ENCODE data around the gene XPR1. TPM values are rescaled to one million over a fixed set of nuclear protein-coding genes. Genes with fewer than 3 reads are reported as not detected.

Gene XPR1
- total and polyA plus RNA-seq, 2 donors (not counting 3 experiments of a cell fraction or from before 2014, with no cell fraction given) = 23.9 to 26.7 TPM

- H3K4me3 ChIP-seq (replicated peaks in 1 of 3; ENCODE audit: insufficient read depth in 1 of 3, low read depth in 1 of 3, low read length in 3 of 3) = no peak overlapping the region
- H3K9ac ChIP-seq (replicated peaks; ENCODE audit: extremely low read depth, insufficient read depth, low read length) = no peak overlapping the region
- no peaks in the 10 kb centered on the region for H3K36me3 ChIP-seq (ENCODE audit: control insufficient read depth in 2 of 2, extremely low read depth in 1 of 2, insufficient read depth in 2 of 2, low read length in 2 of 2)
- no peaks in the 10 kb centered on the region for H3K27me3 ChIP-seq (ENCODE audit: control insufficient read depth in 2 of 2, insufficient read depth in 2 of 2, low read length in 2 of 2)
- no peak overlapping the region for H2AFZ ChIP-seq (ENCODE audit: low read depth, low read length)
- no peak for DNase-seq (ENCODE audit: low read depth, low spot score)
- no peak for TF ChIP-seq JUN (IDR thresholded peaks at IDR 0.05; ENCODE audit: borderline replicate concordance, insufficient read depth, insufficient read length, low read depth)
- TF ChIP-seq FOS (IDR thresholded peaks at IDR 0.05; ENCODE audit: borderline replicate concordance, insufficient read depth, low read length) = no peak
- TF ChIP-seq MYC (IDR thresholded peaks at IDR 0.05; ENCODE audit: low read depth, low read length) = no peak
- TF ChIP-seq CTCF (IDR thresholded peaks at IDR 0.05; ENCODE audit: extremely low read depth in 1 of 2, insufficient read depth in 1 of 2, low read depth in 1 of 2, low read length in 2 of 2) = no peak
- TF ChIP-seq EZH2 (IDR thresholded peaks at IDR 0.05; ENCODE audit: borderline replicate concordance, low read depth, low read length, severe bottlenecking) = no peak
- TF ChIP-seq MAX (IDR thresholded peaks at IDR 0.05; ENCODE audit: insufficient read depth, insufficient read length) = no peak
- TF ChIP-seq GATA2 (IDR thresholded peaks at IDR 0.05; ENCODE audit: insufficient read depth, insufficient read length, low read depth, low read length) = no peak
- TF ChIP-seq POLR2A (IDR thresholded peaks at IDR 0.05; ENCODE audit: low read depth, low read length) = no peak
- TF ChIP-seq POLR2AphosphoS5 (IDR thresholded peaks at IDR 0.05; ENCODE audit: insufficient read depth, low read depth, low read length) = no peak
- no peaks in the 10 kb centered on the region for H3K4me1 ChIP-seq (ENCODE audit: control insufficient read depth, extremely low read depth, insufficient read depth, low read length)
- no peaks in the 10 kb centered on the region for H3K9me1 ChIP-seq (replicated peaks; ENCODE audit: control insufficient read depth, extremely low read depth, insufficient read depth, low read length)
- no peaks in the 10 kb centered on the region for H4K20me1 ChIP-seq (replicated peaks; ENCODE audit: control insufficient read depth, extremely low read depth, insufficient read depth, low read length)
- H3K27ac ChIP-seq (ENCODE audit: insufficient read depth, low read depth, low read length) = no peak overlapping the region
- H3K4me2 ChIP-seq (ENCODE audit: insufficient read depth, low read length) = no peak overlapping the region
- dilution Hi-C loops (cut with MboI; ENCODE audit: extremely low pct_ligation_motif_present, low sequenced_read_pairs) = no loop called here
- intact Hi-C loops (cut with micrococcal nuclease) = no loop called here
- CTCF ChIA-PET = no interaction called here
- POLR2A ChIA-PET = no interaction called here
- H3K9me3 ChIP-seq (replicated peaks; ENCODE audit: control insufficient read depth, insufficient read depth, low read length) = no peaks in the 10 kb centered on the region
- no TSS peak for BruUV-seq (replicated peaks)
- no peak for FAIRE-seq
- no peaks in the 10 kb centered on the region for H3K79me2 ChIP-seq (ENCODE audit: control insufficient read depth, insufficient read depth, low read length)
Observed at GRCh38 chr1:180836449-180836848, 204.6 kb downstream of the XPR1 start.

All from endothelial cell of umbilical vein (primary cell).